ENCODE results near the gene TLDC2.
"Not testable (repeated sequence)": the region's sequence is repeated elsewhere in the genome, so short reads cannot be mapped to it uniquely, and the experiment has no call there.

Gene TLDC2

GRCh38 chr20:36875702-36876472 lies at the start of gene TLDC2:
TLDC2 (plus strand) TSS chr20:36876138; CDS start chr20:36876175, 37 bp downstream.
- DNase-seq (ENCODE audit: low spot score): no peak

GRCh38 chr20:36826554-36827244 lies 49.2 kb upstream of the TLDC2 start:
- DNase-seq (ENCODE audit: low spot score): no peak

- DNase-seq (ENCODE audit: low spot score): no peak
Measured at GRCh38 chr20:36827541-36828279, 48.2 kb upstream of the TLDC2 start.

GRCh38 chr20:36830791-36831691 lies 44.9 kb upstream of the TLDC2 start:
- DNase-seq (ENCODE audit: low spot score): peak; percentile 75

GRCh38 chr20:36832791-36833190 lies 43.1 kb upstream of the TLDC2 start:
- DNase-seq (ENCODE audit: low spot score): no peak

GRCh38 chr20:36833275-36834020 lies 42.5 kb upstream of the TLDC2 start:
- peak; percentile 85 for DNase-seq (ENCODE audit: low spot score)

GRCh38 chr20:36835025-36835424 lies 40.9 kb upstream of the TLDC2 start:
- no peak for DNase-seq (ENCODE audit: low spot score)

- peak; percentile 98 for DNase-seq (ENCODE audit: low spot score)
Measured at GRCh38 chr20:36835453-36836198, 40.3 kb upstream of the TLDC2 start.

- peak; percentile 60 for DNase-seq (ENCODE audit: low spot score)
Measured at GRCh38 chr20:36836591-36837269, 39.2 kb upstream of the TLDC2 start.

GRCh38 chr20:36838376-36838775 lies 37.6 kb upstream of the TLDC2 start:
- not testable (repeated sequence) for DNase-seq (ENCODE audit: low spot score)

GRCh38 chr20:36839150-36839549 lies 36.8 kb upstream of the TLDC2 start:
- no peak for DNase-seq (ENCODE audit: low spot score)

GRCh38 chr20:36841030-36841429 lies 34.9 kb upstream of the TLDC2 start:
- not testable (repeated sequence) for DNase-seq (ENCODE audit: low spot score)

GRCh38 chr20:36845288-36845971 lies 30.5 kb upstream of the TLDC2 start:
- no peak for DNase-seq (ENCODE audit: low spot score)

GRCh38 chr20:36847009-36847709 lies 28.8 kb upstream of the TLDC2 start:
- DNase-seq (ENCODE audit: low spot score): peak; percentile 86

GRCh38 chr20:36847710-36848040 lies 28.3 kb upstream of the TLDC2 start:
- DNase-seq (ENCODE audit: low spot score): no peak

- DNase-seq (ENCODE audit: low spot score): peak; percentile 88
Measured at GRCh38 chr20:36848078-36848660, 27.8 kb upstream of the TLDC2 start.

GRCh38 chr20:36848677-36849076 lies 27.3 kb upstream of the TLDC2 start:
- no peak for DNase-seq (ENCODE audit: low spot score)

All from AG08396 (cell line).